GM12875 (cell line): Measurements from ENCODE around the gene NPS.

ENCODE experiments used
- H3K4me3 ChIP-seq: one replicate; pipeline ENCODE4 v1.5.1; 2011; ENCODE audit warnings: low read depth, low read length, control low read depth
- TF ChIP-seq, protein P1 (sequence below): IDR thresholded peaks from 2 replicates; pipeline ENCODE4 v1.5.1; 2011; ENCODE audit warnings: low read depth, mild to moderate bottlenecking, control low read depth, inconsistent platforms, low read length, moderate library complexity, borderline replicate concordance; ENCODE audit not compliant: insufficient read depth

NPS gene, protein sequence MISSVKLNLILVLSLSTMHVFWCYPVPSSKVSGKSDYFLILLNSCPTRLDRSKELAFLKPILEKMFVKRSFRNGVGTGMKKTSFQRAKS

DNA sequence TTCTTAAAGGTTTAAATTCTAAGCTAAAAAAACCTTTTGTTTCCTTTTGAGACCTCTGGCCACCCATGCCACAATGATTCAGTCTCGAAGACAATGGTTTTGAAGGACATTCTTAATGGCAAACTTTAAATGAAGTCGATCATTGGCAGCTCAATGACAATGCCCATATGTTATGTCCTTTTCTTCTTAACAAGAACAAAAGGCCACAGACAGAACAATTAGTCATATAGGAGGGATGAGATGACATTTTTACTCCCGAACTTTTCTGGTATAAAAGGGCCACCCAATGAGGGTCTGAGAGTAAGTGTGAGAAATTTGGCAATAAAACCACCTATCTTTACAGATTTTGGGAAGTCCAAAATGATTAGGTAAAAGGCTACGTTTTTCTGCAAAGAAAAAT, at the start of gene NPS:
Gene NPS, plus strand, starts transcription at position 301 of the 400 bp plus-strand sequence. Its CDS starts 60 bp downstream, at position 361.
- TF ChIP-seq, protein P1, sequence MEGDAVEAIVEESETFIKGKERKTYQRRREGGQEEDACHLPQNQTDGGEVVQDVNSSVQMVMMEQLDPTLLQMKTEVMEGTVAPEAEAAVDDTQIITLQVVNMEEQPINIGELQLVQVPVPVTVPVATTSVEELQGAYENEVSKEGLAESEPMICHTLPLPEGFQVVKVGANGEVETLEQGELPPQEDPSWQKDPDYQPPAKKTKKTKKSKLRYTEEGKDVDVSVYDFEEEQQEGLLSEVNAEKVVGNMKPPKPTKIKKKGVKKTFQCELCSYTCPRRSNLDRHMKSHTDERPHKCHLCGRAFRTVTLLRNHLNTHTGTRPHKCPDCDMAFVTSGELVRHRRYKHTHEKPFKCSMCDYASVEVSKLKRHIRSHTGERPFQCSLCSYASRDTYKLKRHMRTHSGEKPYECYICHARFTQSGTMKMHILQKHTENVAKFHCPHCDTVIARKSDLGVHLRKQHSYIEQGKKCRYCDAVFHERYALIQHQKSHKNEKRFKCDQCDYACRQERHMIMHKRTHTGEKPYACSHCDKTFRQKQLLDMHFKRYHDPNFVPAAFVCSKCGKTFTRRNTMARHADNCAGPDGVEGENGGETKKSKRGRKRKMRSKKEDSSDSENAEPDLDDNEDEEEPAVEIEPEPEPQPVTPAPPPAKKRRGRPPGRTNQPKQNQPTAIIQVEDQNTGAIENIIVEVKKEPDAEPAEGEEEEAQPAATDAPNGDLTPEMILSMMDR: no peak

DNA sequence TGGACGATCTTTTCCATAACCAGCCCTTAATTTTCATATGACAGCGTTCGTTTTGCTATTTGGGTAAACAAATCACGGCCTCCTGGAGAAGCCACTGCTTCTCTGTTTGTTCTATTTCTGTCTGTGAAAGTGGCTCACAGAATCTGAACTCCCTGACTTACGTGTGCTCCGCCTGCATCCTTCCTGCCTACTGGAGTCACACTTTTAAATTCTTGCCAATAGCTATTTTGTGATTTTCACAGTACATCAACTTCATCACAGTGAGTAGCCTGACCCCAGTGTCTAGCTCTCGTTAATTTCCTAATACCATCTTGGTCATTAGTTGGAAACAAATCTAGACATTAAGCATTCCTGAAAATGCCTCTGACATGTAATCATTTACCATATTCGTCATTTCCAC, 49.0 kb upstream of the NPS start:
- TF ChIP-seq, protein P1: no peak
- H3K4me3 ChIP-seq: no peak overlapping the region

More for the DNA sequence above, at the start of gene NPS:
- H3K4me3 ChIP-seq: no peak within 1 kb of the TSS

DNA sequence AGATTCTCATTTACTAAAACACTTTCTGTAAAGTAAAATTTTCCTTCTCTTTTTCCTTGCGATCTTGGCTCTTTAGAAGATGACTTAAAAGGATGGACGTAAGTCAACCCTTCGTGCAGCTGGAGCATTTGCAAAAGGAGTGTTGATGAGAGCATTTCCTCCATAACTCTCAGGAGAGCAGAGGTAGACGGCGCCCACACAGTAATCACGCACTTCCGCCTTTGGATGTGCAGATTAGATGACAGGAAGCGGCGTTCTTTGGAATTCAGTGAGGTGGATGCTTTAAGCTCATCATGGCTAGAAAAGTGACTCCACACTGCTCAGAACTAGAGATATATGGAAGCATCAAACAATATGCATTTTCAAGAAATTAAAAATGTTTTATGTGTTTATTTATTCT, 43.0 kb upstream of the NPS start:
- TF ChIP-seq, protein P1: no peak

DNA sequence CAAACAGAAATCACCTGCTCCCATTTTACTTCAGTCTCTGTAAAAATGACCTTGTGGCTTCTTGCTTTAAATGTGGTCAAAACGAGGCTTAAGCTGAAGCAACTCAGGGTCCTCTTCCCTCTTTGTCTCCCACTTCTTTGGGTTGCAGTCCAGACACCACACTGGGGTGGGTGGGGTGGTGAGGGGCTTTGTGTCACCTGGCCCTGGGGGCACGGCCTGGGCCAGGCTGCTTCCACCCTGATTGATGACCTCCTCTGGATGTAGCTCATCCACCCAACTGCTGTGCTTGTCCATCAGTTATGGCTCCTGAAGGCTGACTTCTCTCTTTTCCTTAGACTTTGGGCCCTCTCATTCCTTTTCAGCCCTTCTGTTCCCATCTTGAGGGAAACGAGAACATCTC, 26.8 kb upstream of the NPS start:
- TF ChIP-seq, protein P1: no peak
- H3K4me3 ChIP-seq: no peak overlapping the region

More for the DNA sequence above, 43.0 kb upstream of the NPS start:
- no peak overlapping the region for H3K4me3 ChIP-seq

DNA sequence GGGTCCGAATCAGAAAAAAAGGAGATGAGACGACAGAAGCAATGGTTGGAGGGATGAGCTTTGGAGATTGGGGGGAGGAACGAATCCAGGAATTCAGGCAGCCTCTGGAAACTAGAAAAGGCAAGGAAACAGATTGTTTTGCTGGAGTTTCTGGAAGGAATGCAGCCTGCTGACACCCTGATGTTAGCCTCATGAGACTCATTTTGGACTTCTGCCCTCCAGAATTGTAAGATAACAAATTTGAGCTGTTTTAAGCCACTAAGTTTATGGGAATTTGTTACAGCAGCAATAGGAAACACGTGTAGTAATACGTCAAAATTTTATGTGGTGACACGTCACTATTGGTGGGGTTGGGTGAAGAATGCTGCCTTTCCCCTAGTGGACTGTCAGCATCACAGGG, 25.6 kb upstream of the NPS start:
- no peak overlapping the region for H3K4me3 ChIP-seq
- TF ChIP-seq, protein P1: no peak

DNA sequence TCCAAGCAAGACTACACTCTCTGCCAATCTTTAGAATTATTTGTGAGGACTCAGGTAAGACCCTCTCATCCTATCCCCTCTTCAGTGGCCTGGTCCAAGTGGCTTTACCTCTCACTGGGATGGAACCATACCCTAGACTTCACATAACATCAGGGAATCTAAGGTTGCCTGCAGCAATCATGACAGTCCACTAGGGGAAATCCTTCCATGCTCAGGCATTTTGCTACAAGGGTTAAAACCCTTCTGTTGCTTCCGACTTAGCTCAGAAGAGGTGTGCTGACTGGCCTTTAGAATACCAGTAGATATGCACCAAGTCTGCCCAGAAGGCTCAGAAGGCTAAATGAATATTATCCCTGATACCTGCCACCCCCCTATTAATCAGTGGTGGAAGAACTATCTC, 24.9 kb upstream of the NPS start:
- TF ChIP-seq, protein P1: no peak

DNA sequence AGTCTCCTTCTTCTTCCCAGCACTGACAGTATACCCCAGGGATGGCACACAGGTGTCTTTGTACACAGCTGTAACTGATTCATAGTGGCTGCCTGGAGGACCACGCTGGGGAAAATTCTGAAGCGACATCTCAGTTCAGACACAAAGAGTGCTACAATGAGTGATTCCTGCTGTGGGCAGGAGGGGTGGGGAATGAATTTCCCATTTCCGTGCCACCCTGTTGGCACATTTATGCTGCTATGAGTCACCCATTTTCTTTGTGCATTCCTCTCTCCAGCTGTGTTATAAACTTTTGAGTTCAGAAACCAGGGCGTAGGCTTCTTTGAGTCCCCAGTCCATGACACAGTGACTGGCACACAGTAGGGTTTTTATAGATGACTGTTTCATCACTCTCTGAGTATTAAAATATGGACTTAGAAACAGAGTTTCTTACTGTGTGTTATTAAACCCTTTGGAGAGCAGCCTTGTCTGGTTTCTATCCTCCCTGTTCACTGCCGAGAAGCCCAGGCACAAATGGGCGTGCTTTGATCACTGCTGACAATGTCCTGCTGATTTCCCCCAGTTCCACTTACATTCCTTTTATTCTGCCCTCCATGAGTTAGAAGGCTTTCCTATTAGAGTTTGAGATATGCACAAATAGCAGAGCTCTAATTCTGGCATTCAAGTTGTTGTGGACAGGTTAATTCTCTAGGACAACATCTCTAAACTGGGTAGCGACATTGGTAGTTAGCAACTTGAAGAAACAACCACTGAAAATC, 24.0 kb upstream of the NPS start:
- no peak overlapping the region for H3K4me3 ChIP-seq
- TF ChIP-seq, protein P1: no peak

More for the DNA sequence above, 24.9 kb upstream of the NPS start:
- H3K4me3 ChIP-seq: no peak overlapping the region
